Stimulated activated naive CD8-positive, alpha-beta T cell treated with anti-CD3 and anti-CD28 coated beads, Interleukin-15, Interleukin-2, amounts not matched to agents 100 U/mL and 50 U/mL, for 24 hours (primary cell): ENCODE measurements around the gene RTCB.

Experiments used
- ATAC-seq: fragments of 150-1000 bp; cut with Tn5 transposase; one replicate; pipeline ENCODE4 v1.10.0; 2021
- DNase-seq: peaks from one replicate; pipeline ENCODE4 v3.0.0; 2021

The RTCB gene

DNA sequence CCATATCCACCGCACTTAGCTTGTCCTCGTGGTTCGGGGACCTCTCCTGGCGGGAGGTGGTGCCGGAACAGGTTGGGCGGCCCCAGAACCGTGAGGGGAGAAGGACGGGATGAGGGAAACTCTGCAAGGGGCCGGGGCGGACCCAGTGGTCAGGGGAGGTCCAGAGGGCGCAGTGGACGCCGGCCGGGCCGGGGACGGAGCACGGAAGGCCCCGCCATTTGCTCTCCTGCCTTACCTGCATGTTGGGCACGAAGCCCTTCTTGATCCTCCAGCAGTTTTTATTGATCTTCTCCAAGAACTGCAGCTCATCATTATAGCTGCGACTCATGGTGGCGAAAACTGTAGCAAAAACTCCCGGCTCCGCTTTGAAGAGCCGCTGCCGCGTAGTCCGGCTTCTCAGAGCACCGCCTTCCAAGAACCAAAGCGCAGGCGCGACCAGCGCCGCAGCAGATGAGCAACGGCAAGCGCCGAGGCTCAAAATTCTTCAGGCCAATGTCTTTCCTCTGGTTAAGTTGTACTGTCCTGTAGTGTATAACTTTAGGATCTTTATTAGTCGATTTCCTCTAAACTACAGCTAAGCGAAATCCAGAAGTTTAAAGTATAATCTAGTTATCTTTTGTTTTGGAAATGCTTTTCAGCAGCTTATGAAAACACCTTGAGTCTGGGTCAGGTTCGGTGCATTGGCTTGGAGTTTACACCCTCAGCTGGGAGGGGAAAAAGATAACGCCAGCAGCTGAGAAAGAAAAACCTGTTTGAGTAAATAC, at the start of gene RTCB:
Gene RTCB, minus strand, starts transcription at position 419 of the 764 bp plus-strand sequence. Its CDS starts 91 bp downstream, at position 328.
- DNase-seq = peak; percentile 92
- peak; percentile 85 for ATAC-seq

GRCh38 chr22:32457031-32457430, 45.0 kb upstream of the RTCB start:
- DNase-seq (no peak), ATAC-seq (no peak)

DNA sequence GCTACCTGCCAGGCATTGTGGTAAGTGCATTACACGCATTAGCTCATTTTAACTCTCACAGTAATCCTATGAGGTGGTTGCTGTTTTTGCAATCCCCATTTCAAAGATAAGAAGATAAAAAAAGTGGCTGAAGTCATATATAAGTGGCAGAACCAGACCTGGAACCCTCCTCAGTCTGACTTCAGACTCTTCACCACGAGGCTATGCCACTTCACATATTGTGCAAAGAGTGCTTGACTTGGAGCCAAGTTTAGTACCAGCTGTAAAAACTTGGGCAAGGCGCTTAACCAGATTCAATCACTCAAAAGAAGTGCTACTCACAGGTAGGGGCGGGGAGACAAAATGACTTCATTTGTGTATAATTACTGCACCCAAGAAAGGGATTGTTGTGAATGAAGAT, 36.9 kb upstream of the RTCB start:
- no peak for ATAC-seq

GRCh38 chr22:32446321-32446720, 34.3 kb upstream of the RTCB start:
- no peak for ATAC-seq
- no peak for DNase-seq

More for the DNA sequence above, 36.9 kb upstream of the RTCB start:
- no peak for DNase-seq

- DNase-seq = no peak
- no peak for ATAC-seq
Measured at GRCh38 chr22:32444068-32444467, 32.0 kb upstream of the RTCB start.

DNA sequence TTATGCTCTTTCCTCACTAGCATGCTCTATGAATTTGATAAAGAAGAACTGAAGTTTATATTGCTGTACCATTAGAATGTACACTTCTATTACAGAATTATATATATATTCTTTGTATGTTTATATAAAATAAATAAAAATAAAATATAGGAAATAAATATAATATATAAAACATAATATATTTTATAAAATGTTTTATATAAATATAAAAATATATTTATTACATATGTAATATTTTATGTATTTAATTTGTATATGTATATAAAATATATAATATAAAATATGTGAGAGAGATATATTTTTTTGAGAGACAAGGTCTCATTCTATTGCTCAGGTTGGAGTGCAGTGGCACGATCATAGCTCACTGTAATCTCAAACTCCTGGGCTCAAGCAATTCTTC, 18.3 kb upstream of the RTCB start:
- DNase-seq (no peak), ATAC-seq (no peak)

- no peak for ATAC-seq
- DNase-seq = no peak
Measured at GRCh38 chr22:32426881-32427280, 14.8 kb upstream of the RTCB start.

- DNase-seq = no peak
- no peak for ATAC-seq
Measured at GRCh38 chr22:32423664-32424063, 11.6 kb upstream of the RTCB start.

GRCh38 chr22:32422062-32422461, 10.0 kb upstream of the RTCB start:
- DNase-seq = no peak
- ATAC-seq = no peak

DNA sequence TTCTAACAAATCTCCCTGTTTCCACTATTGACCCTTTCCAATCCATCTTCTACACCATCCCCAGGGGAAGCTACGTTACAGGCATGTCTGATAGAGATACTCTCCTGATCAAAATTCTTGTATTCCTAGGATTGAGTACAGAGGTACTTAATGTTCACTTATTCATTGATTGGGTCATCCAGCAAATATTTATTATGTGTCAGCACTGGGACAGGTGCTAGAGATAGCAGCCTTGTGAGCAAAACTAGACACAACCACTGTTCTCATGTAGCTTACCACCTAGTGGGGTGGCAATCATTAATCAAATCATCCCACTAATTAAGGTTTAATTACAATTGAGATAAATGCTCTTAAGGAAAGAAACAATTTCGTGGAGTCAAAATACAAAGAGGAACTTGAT, 9.4 kb upstream of the RTCB start:
- DNase-seq (no peak), ATAC-seq (no peak)

DNA sequence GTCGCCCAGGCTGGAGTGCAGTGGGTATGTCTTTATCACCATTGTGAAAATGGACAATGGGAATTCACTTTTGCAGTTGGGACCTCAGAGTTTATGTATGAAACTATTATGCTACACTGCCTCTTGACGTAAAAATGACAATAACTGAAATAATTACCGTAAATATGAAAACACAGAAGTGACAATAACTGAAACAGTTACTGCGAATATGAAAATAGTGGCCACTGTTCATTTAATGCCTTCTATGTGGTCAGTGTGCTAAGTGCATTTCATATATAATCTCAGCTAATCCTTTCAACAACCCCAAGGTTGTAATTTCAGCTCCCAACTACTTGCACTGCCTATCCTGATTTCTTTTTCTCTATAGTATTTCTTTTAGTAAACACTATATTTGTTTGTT, 5.9 kb upstream of the RTCB start:
- no peak for ATAC-seq
- DNase-seq = no peak

DNA sequence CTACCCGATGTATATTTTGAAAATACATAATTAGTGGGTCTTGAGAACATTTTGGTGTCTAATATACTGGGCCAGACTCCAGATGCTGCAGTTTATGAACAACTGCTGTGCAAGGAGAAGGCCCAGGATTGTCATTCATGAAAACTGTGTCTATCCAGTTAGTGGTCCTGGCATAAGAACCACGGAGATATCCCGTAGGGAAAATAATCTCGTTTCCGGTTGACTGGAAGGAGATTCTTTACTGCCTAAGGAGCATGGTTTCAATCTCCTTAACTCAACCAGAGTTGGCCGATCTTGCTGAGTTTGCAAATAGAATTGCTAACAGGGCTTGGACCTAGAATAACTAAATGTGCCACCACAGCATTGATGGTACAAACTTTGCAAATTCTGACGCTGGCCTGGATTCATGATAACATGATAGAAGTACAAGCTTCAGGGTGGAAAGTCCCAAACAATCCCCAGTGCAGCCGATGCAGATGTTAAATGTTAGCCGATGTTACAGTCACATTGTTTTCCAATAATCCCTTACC, 4.6 kb upstream of the RTCB start:
- ATAC-seq (no peak), DNase-seq (no peak)

- DNase-seq (no peak), ATAC-seq (no peak)
Measured at GRCh38 chr22:32414191-32414590, 2.1 kb upstream of the RTCB start.

GRCh38 chr22:32413719-32414118, 1.7 kb upstream of the RTCB start:
- DNase-seq (no peak), ATAC-seq (no peak)

DNA sequence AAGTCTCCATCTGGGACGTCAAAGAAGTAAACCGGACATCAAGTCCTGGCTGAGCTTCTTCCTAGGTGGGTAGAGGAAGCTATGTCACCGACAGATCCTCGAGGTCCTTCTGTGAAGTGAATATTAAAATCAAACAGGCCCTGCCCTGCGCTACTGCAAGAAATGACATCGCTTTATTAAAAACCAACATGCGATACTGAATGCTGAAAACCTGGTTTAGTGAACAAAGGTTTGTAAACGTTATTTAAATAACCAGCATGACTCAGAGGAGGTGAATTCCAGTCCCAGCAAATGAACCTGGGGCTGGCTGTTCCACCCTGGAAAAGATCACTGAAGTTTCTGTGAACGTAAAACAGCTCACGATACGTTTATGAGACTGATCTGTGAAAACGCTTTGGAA, 645 bp downstream of the RTCB start:
- ATAC-seq (peak; percentile 48), DNase-seq (no peak)

- no peak for ATAC-seq
- no peak for DNase-seq
Measured at GRCh38 chr22:32410459-32410858, 1.6 kb downstream of the RTCB start.

DNA sequence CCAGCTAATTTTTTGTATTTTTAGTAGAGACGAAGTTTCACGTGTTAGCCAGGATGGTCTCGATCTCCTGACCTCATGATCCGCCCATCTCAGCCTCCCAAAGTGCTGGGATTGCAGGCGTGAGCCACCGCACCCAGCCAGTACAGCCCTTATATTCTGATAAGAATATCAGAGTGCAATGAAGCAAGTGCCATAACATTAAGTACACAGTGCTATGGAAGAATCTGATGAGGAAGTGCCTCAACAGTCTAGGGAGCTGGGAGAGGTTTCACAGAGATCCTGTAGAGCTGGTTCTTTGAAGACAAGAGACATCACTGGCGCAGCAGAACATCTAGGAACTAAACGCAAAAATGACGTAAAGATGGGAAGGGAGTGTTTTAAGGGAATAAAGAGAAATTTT, 2.1 kb downstream of the RTCB start:
- DNase-seq (no peak), ATAC-seq (no peak)

DNA sequence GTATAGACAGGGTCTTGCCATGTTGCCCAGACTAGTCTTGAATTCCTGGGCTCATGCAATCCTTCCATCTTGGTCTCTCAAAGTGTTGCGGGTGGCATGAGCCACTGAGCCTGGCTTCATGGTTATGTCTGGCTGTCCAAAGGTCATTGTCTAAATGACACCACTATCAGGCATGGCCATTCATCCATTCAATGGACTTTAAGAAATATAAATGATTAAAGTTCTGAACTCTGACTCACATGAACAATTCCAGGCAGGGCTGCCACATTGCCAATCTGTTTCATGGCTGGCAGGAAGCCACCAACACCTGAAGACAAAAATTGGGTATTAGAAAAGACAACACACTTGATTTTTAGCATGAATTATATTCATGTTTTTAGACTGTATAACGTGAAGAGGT, 4.1 kb downstream of the RTCB start:
- no peak for ATAC-seq
- no peak for DNase-seq

DNA sequence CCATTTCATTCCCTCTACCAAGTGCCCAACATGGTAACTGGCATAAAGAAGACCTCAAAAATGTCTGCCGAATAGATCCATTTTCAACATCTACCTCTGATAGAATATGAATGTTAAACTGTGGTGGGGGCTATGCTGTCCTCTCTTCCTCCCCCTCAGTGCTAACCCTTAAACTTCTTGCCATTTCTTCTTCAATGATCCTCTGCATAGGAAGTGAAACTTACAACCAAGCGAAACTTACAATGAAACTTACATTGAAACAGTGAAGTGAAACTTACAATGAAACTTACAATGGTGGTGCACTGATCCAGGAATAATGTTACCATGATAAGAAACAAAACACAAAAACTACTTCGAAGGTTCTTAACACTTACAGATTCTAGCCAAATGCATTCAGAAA, 4.7 kb downstream of the RTCB start:
- no peak for ATAC-seq

DNA sequence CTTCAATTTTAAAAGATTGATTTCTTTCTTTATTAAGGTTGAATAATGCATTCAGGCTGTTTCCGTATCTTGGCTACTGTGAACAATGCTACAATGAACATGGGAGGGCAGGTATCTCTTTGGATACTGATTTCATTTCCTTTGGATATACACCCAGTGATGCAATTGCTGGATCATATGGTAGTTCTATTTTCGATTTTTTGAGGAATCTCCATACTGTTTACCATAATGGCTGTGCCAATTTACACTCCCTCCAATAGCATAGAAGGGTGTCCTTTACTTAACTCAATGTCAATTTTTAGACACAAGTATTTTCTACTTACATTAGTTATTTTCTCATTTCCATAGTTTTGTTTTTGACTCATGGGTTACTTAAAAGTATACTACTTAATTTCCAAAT, 8.0 kb downstream of the RTCB start:
- DNase-seq (no peak), ATAC-seq (no peak)

More for the DNA sequence above, 4.7 kb downstream of the RTCB start:
- DNase-seq = no peak

GRCh38 chr22:32401486-32401885, 10.6 kb downstream of the RTCB start:
- no peak for DNase-seq

DNA sequence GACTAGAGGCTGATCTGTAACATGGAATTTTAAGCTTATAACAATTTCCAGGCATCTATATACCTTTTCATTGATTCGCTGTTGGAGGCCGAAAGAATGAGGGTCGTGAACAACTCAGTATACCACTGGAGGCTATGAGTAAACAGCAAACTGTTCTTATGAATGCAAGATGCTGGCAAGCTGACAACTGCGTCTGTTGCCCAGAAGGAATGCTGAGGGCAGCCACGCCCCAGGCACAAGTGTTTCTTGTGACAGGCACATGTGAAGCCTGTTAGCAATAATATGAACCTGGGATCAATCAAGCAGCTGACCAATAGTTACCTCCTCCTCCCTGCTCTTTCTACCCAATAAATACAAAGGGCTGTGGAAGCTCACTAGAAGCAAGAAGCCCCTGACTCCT, 15.3 kb downstream of the RTCB start:
- ATAC-seq = no peak
- DNase-seq = no peak

More at GRCh38 chr22:32401486-32401885, 10.6 kb downstream of the RTCB start:
- no peak for ATAC-seq

DNA sequence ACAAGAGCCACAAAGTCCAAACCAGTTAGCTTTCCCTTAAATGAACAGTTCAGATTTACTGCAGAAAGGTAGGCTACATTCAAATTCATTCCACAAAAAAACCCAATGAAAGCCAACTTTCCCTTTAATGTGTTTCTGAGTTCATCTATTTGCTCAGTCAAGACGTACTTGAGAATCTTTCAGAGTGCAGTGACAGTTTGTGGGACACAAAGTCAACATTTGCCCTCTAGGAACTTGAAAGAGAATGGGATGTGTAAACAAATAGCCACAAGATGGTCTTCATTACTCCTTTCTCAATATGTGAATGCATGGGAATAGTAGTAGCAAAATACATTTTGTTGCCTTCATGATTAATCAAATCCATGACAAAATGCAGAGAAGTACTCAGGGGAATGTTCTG, 15.8 kb downstream of the RTCB start:
- no peak for ATAC-seq
- no peak for DNase-seq

DNA sequence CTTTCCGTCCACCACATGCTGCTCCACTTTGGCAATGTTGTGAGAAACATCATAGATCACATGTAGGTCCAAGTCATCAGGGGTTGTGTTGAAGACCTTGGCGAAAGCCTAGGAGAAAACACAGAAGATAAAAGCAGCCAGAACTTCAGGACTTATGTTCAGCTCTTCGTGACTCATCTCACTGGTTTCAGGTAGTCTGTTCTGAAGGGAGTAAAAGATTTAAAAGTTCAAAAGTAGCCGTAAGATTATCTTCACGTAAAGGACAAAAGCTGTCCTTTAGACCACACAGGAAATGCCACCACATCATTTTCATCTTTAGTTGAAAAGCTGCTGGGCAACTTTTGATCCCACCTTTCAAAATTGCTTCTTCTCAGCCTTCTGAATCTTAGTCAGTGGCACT, 16.9 kb downstream of the RTCB start:
- peak; percentile 72 for ATAC-seq
- no peak for DNase-seq
